Fibroblast of skin of scalp (primary cell): ENCODE results near the gene LPCAT1.

Experiments
- DNase-seq: peaks from one replicate; pipeline ENCODE4 v3.0.0-alpha.2; 2013

LPCAT1 gene

GRCh38 chr5:1495525-1495897 is 28.2 kb downstream of the LPCAT1 start:
- no peak for DNase-seq

DNA sequence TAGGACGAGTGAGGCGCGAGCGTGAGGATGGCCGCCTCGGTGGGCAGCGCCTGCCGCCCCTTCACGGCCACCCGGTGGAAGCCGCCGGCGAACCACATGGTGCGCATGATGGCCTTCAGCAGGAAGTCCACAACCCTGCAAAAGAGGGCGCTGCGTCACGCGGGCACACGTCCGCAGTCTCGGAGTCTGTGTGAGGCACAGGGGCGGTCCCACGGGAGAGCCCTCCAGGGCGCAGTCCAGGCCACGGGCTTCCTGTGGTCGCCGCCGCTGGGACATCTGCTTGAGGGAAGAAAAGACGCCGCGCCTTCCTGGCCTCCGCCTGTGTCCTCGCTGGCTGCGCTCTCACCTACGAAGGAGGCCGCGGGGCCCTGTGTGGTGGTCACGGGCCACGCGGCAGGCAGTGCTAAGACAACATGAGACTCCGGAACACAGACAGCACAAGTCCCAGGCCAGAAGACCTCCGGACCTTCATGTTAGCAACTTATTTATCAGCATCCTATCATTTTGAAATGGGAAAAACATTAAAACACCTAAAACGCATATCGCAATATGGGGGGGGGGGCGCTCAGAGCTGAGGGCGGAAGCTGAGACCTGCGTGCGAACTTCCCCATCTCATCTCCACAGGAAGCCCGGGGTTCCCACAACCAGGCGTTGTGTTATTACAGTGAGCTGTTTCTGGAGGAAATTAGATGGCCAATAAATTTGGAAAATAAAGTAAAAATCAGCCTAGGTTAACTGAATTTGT is 28.8 kb downstream of the LPCAT1 start:
- DNase-seq, result no peak

DNA sequence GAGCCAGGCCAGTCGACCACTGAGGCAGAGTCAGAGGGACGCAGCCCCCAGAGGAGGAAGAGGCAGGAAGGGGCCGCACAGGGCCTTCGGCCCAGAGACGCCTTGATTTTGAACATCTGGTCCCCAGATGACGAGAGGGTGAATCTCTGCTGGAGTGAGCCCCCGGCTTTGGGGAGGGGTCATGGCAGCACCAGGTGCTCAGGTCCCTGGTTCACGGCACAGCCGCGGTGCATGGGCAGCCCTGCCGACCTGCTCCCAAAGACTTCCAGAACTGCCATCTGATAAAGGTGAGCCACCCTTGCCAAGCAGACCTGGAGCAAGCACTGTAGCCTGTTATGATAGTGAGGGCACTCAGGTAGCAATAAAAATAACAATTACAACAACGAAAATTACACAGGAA is 29.8 kb downstream of the LPCAT1 start:
- DNase-seq, result no peak

GRCh38 chr5:1493413-1493812 is 30.3 kb downstream of the LPCAT1 start:
- DNase-seq, result no peak

- no peak for DNase-seq
Observed at GRCh38 chr5:1492757-1493156, 31.0 kb downstream of the LPCAT1 start.

GRCh38 chr5:1490376-1490775 is 33.4 kb downstream of the LPCAT1 start:
- DNase-seq, result no peak

GRCh38 chr5:1489754-1490153 is 34.0 kb downstream of the LPCAT1 start:
- no peak for DNase-seq

DNA sequence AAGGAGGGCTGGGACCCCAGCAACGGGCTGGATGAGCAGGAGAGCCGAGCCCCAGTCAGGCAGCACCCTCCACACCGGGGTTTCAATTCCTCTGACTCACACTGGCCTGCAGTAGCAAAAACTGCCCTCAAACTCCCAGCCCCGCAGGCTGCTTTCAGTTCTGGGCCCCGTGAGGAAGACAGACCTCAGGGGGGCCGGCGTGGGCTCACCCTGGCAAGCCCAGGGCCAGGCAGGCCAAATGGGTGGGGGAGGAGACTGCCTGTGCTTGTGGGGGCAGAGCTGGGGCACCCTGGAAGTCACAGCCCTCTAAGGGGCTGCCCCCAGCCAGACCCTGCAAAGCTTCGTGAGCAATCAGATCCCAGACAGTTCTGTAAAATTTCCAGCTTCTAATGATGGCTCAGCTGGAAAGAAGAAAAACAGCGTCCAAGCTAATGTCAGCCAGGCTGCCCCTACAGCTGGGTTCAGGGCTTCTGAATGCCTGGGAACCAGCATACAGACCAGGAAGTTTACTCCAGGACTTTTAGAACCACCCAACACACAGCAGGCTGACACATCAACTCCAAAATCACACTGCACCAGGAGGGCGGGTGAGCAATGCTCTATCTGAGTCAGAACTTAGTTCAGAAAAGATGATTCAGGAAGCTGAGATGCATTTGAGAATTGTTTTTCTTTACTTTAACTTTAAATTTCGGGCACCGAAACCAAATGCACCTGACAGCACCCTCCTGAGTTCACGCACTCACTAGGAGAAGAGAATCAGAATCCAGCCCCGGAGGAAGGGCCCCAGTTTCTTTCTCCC is 34.7 kb downstream of the LPCAT1 start:
- DNase-seq, result peak; percentile 61

DNA sequence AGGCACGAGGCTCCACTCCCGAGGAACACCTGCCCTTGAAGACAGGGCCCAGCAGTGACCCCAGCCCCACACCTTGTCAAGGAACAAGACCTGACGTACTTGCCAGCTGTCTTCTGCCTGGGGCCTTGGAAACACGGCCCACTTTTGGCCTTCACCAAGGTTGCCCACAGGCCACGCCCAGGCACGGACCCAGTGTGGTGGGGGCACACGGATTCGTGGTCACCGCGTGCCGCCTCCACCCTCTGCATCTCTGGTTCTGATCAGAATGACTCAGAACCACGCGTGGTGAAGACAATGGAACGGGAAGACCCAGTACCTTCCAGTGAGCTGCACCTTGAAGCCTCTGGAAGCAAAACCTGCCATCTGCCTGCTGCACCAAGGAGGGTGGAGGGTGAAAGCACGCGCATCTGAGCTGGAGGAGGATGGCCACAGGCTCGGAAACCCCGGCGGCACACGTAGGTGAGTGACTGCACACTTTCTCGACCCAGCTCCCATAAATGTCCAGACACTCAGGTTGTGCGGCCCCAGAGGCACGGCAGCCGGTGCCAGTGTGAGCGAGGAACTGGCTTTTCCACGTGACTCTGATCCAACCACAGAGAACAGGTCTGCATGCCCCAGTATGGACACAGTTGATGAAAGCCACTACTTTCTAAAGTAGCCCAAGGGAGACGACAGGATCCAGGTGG is 36.5 kb downstream of the LPCAT1 start:
- no peak for DNase-seq

DNA sequence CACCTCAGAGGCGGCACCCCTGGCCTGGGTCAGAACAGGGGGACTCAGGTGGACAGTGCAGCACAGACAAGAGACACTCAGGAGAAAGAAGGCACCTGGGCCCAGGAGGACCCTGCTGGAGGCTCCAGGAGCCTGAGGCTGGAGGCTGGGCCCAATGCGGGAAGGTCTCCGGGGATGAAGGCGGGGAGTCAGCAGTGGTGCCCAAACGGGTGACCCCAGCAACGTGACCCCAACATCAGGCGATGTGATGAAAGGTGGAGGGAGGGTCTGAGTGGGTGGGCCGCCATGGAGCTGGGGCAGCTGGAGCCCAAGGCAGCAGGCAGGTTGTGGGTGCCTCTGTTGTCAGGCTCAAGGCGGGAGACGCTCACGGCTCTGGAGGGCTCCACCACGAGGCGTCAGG is 37.5 kb downstream of the LPCAT1 start:
- no peak for DNase-seq

DNA sequence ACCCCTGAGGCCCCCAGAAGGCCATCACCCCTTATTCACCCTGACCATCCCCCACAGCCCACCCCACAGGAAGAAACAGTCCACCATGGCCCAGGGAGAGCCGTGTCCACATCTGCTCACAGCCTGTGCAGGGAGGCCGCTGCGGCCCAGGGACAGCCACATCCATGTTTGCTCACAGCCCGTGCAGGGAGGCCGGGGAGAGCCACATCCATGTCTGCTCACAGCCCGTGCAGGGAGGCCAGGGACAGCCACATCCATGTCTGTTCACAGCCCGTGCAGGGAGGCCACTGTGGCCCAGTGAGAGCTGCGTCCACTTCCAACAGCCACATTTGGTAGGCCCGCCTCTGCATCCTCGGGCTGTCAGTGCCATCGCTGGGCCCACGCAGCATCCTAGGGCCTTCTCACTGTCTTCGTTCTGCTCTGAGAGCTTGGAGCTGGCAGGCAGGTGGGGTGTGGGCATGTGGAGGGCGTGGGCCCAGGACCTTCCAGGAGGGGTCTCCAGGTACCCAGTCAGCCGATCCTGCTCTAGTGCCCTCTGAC is 38.1 kb downstream of the LPCAT1 start:
- DNase-seq, result no peak

GRCh38 chr5:1484730-1485578 is 38.8 kb downstream of the LPCAT1 start:
- no peak for DNase-seq

DNA sequence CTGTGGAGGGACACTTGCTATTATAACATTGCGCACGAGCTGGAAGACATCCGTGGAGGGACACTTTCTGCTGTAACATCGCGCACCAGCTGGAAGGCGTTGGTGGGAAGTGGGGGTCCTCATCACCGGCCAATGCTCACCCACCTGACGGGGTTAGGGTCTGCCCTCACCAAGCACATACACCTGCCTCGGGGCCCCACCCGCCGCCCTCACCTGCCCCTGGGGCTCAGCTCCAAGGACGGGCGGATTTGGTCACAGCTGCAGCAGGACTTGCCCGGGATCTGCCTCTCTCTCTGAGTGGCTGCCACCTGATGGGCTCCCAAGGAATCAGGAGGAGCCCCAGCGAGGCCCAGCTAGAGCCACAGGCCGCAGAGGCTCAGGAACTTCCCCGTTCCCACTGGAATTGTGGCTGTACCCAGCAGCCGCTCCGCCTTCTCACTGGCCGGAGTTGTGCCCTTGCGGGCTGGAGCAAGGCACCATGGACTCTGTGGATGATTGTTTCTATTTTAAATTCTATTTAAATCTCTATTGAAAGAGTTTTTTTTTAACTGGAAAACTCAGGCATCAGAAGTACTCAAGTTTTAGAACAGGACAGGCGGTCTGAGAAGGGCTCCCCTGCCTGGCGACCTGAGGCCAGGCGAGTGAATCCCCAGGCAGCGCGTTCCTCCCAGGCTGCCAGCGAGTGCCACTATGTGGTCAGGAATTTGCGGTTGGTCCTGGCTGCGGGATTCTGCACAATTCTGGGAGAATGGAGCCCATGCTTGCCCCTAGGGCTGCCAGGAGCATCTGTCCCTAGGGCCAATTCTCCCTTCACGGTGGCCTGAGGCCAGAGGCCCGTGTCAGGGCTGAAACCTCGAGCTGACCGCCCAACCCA is 39.7 kb downstream of the LPCAT1 start:
- DNase-seq, result no peak

DNA sequence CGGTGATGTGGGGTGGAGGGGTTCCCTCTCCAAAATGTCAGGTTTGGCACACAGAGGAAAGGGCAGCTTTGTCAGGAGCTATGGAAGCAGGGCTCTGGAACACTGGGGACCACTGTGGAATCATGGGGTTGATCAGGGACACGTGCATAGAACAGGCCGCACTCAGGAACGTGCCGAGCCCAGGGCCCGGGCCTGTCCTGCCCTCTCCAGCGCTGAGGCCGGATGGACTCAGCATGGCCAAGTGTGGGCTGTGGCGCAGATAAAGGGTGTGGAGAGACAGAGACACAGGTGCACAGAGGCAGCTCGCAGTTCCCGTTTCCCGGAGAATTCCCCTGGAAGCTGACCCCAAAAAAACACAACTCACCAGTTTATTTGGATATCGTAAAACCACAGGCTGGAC is 40.7 kb downstream of the LPCAT1 start:
- DNase-seq, result no peak

- DNase-seq, result no peak
Observed at GRCh38 chr5:1481959-1482331, 41.8 kb downstream of the LPCAT1 start.

GRCh38 chr5:1481266-1481958 is 42.3 kb downstream of the LPCAT1 start:
- DNase-seq, result no peak

GRCh38 chr5:1480806-1481205 is 43.0 kb downstream of the LPCAT1 start:
- no peak for DNase-seq

DNA sequence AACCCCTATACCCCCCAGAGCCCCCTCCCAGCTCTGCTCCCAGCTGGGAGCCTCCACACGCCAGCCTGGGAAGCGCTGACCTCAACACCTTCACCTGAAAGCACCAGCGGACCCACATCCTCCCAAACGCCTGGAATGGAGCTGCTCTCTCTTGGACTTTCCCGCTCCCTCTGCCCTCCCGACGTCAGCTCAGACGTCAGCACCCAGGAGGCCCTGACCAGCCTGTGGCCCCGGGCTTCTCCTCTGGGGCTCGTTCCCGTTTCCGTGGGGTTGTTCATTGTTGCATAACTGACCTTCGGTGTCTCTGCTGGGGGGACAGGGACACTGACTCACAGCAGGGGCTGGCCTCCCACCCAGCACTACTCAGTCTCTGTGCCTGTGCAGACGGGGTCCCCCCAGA is 43.5 kb downstream of the LPCAT1 start:
- DNase-seq, result no peak

DNA sequence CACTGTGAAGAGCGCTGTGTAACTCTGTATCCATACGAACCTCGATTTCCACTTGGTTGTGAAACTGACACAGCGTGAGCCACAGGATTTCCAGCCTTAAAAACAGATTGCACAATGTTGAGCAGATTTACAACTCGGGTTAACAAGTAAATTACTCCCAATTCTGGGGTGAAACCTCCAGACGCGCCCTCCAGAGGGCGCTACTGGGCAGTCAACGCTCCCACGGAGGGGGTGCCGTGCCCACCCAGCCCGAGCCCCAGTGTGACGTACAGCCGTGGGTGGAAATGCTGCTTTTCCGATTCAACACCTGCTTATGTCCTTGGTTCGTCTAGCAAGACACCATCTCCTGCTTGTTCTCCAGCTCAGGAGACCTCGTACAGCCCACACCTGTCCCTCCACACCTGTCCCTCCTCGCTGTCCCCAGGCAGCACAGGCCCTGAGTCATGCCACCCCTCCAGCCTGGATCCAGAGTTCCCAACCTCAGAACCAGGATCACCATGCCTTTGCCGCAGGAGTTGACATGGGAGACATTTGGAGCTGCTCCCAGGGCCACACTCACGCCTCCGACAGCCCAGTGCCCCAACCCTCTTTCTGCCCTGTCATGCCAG is 44.1 kb downstream of the LPCAT1 start:
- peak; percentile 24 for DNase-seq

GRCh38 chr5:1479066-1479465 is 44.7 kb downstream of the LPCAT1 start:
- no peak for DNase-seq
